NCI-H2081 (cell line): ENCODE results near the gene CELF2.
A peak's percentile ranks its signal among the peaks of the same experiment; 100 is the strongest.
"Not testable (repeated sequence)": the region's sequence is repeated elsewhere in the genome, so short reads cannot be mapped to it uniquely, and the experiment has no call there.

Experiments used
- DNase-seq, 2 experiments: peaks; one replicate each; lab custom pipeline; 2025; lab: John Stamatoyannopoulos, UW

Gene CELF2

GRCh38 chr10:11097686-11098085 is 80.0 kb downstream of the CELF2 start:
- DNase-seq: no peak

GRCh38 chr10:11098666-11099065 is 81.0 kb downstream of the CELF2 start:
- no peak for DNase-seq

- peak in 1 of 2 experiments; percentile 66 for DNase-seq
Observed at GRCh38 chr10:11104772-11105675, 87.4 kb downstream of the CELF2 start.

GRCh38 chr10:11105676-11106004 is 88.0 kb downstream of the CELF2 start:
- DNase-seq: no peak

GRCh38 chr10:11106621-11107374 is 89.1 kb downstream of the CELF2 start:
- DNase-seq: peak in 1 of 2 experiments; percentile 4

- DNase-seq: no peak
Observed at GRCh38 chr10:11107948-11108347, 90.3 kb downstream of the CELF2 start.

GRCh38 chr10:11108356-11108755 is 90.7 kb downstream of the CELF2 start:
- DNase-seq: peak in 1 of 2 experiments; percentile 1

GRCh38 chr10:11109590-11109989 is 91.9 kb downstream of the CELF2 start:
- DNase-seq: no peak

GRCh38 chr10:11110539-11110938 is 92.9 kb downstream of the CELF2 start:
- DNase-seq: no peak

GRCh38 chr10:11111490-11111889 is 93.8 kb downstream of the CELF2 start:
- DNase-seq: no peak

- no peak for DNase-seq
Observed at GRCh38 chr10:11112718-11113117, 95.0 kb downstream of the CELF2 start.

- DNase-seq: no peak
Observed at GRCh38 chr10:11113156-11113555, 95.5 kb downstream of the CELF2 start.

- DNase-seq: no peak
Observed at GRCh38 chr10:11114269-11114668, 96.6 kb downstream of the CELF2 start.

GRCh38 chr10:11115337-11115736 is 97.7 kb downstream of the CELF2 start:
- DNase-seq: no peak

- no peak for DNase-seq
Observed at GRCh38 chr10:11116361-11116760, 98.7 kb downstream of the CELF2 start.

GRCh38 chr10:11116817-11117216 is 99.1 kb downstream of the CELF2 start:
- DNase-seq: no peak

GRCh38 chr10:11118686-11119085 is 101.0 kb downstream of the CELF2 start:
- DNase-seq: no peak

- no peak for DNase-seq
Observed at GRCh38 chr10:11119843-11120242, 102.2 kb downstream of the CELF2 start.

- DNase-seq: no peak
Observed at GRCh38 chr10:11120711-11121110, 103.0 kb downstream of the CELF2 start.

GRCh38 chr10:11123892-11124291 is 106.2 kb downstream of the CELF2 start:
- DNase-seq: not testable (repeated sequence)

- no peak for DNase-seq
Observed at GRCh38 chr10:11125004-11125403, 107.3 kb downstream of the CELF2 start.

GRCh38 chr10:11127017-11127416 is 109.3 kb downstream of the CELF2 start:
- not testable (repeated sequence) for DNase-seq

GRCh38 chr10:11131112-11131639 is 113.5 kb downstream of the CELF2 start:
- DNase-seq: no peak
